Endodermal cell (in vitro differentiated cells): ENCODE measurements around the gene CACNB1. TPM values are rescaled to one million over a fixed set of nuclear protein-coding genes. Genes with fewer than 3 reads are reported as not detected.

ENCODE experiments used
- DNase-seq: peaks from one replicate; pipeline ENCODE4 v3.0.0-alpha.2; 2017
- H3K27ac ChIP-seq: 2 replicates; pipeline ENCODE4 v1.5.1; 2013; ENCODE audit warnings: mild to moderate bottlenecking, low read depth, low read length, moderate library complexity
- H3K27me3 ChIP-seq: 2 replicates; pipeline ENCODE4 v1.6.1; 2013; ENCODE audit warnings: mild to moderate bottlenecking, low read length, moderate library complexity; ENCODE audit not compliant: insufficient read depth, control insufficient read depth, poor library complexity, severe bottlenecking
- H3K36me3 ChIP-seq: 2 replicates; pipeline ENCODE4 v1.7.0; 2013; ENCODE audit warnings: mild to moderate bottlenecking, low read length, moderate library complexity; ENCODE audit not compliant: control insufficient read depth, insufficient read depth
- H3K4me1 ChIP-seq: one replicate; pipeline ENCODE4 v1.7.0; 2013; ENCODE audit warnings: low read length; ENCODE audit not compliant: control insufficient read depth, insufficient read depth
- H3K4me3 ChIP-seq: 2 replicates; pipeline ENCODE4 v1.5.1; 2013; ENCODE audit warnings: mild to moderate bottlenecking, low read length, moderate library complexity
- H3K9ac ChIP-seq: 2 replicates; pipeline ENCODE4 v1.6.1; 2013; ENCODE audit warnings: mild to moderate bottlenecking, low read length, moderate library complexity; ENCODE audit not compliant: poor library complexity, severe bottlenecking; ENCODE audit errors: extremely low read depth
- H3K9me3 ChIP-seq: 2 replicates; pipeline ENCODE4 v1.6.1; 2013; ENCODE audit warnings: mild to moderate bottlenecking, low read length, moderate library complexity; ENCODE audit not compliant: control insufficient read depth
- H3K27ac Mint-ChIP-seq: 2 replicates; pipeline ENCODE4 v1.8.0; 2020; ENCODE audit warnings: mixed read lengths
- H3K27me3 Mint-ChIP-seq: 2 replicates; pipeline ENCODE4 v1.8.0; 2021; ENCODE audit warnings: mild to moderate bottlenecking, mixed read lengths; ENCODE audit not compliant: insufficient read depth
- H3K36me3 Mint-ChIP-seq: 2 replicates; pipeline ENCODE4 v1.8.0; 2020; ENCODE audit warnings: low read depth, mixed read lengths
- H3K4me1 Mint-ChIP-seq: 2 replicates; pipeline ENCODE4 v1.8.0; 2020; ENCODE audit warnings: mixed read lengths
- H3K4me3 Mint-ChIP-seq: 2 replicates; pipeline ENCODE4 v1.8.0; 2020; ENCODE audit warnings: mild to moderate bottlenecking, moderate library complexity, mixed read lengths
- H3K9me3 Mint-ChIP-seq: 2 replicates; pipeline ENCODE4 v1.8.0; 2020; ENCODE audit warnings: mild to moderate bottlenecking, mixed read lengths
- CTCF ChIP-seq: fragments of 200-600 bp; sonication (generic); conservative IDR thresholded peaks from 2 replicates; pipeline ENCODE4 v1.5.0; 2021; ENCODE audit warnings: antibody characterized with exemption, mild to moderate bottlenecking
- WGBS, 2 experiments: methylation state at CpG; one replicate each; pipeline versions ENCODE4 v1.1.5 to v1.1.7; 2013; ENCODE audit warnings: missing lambda C conversion rate in 2 of 2, mixed read lengths in 1 of 2; ENCODE audit not compliant: insufficient coverage in 1 of 2, insufficient read length in 1 of 2; 5-methylcytosine and 5-hydroxymethylcytosine counted together
- total RNA-seq, 2 donors: library from RNA; stranded (reverse); fragmentation: NEBNext Ultra II Directional in 1 of 2; extraction: Animal tissue kit (Norgen Biotek cat#: 25700) in 1 of 2; gene quantifications; 2 replicates in 1 of 2; 3 replicates in 1 of 2; pipeline ENCODE4 v1.2.1, GENCODE V29; 2021

The CACNB1 gene
- total RNA-seq, 2 donors from 2014 or later: 12.2 to 13.2 TPM

- H3K4me3 ChIP-seq: no peak overlapping the region
- H3K27ac ChIP-seq: no peak overlapping the region
- H3K36me3 ChIP-seq: no peaks in the 10 kb centered on the region
- Mint-ChIP-seq H3K27me3 (peaks cover 73% of the 10 kb centered on the region), H3K27ac (no peak overlapping the region), H3K4me3 (no peak overlapping the region), H3K4me1 (no peaks in the 10 kb centered on the region), H3K36me3 (no peaks in the 10 kb centered on the region), H3K9me3 (no peaks in the 10 kb centered on the region)
- 22 to 42% methylated on average over 8 to 24 of the region's 24 CpGs for WGBS, 2 experiments
- H3K27me3 ChIP-seq: peaks cover 59% of the 10 kb centered on the region
- no peak overlapping the region for H3K9ac ChIP-seq
- no peak for TF ChIP-seq CTCF
- peak; percentile 69 for DNase-seq
- H3K4me1 ChIP-seq: no peaks in the 10 kb centered on the region
- H3K9me3 ChIP-seq: no peaks in the 10 kb centered on the region
These were observed 20.4 kb upstream of the CACNB1 start for GRCh38 chr17:39217734-39218369.

- Mint-ChIP-seq H3K27me3 (peaks cover 69% of the 10 kb centered on the region), H3K9me3 (no peaks in the 10 kb centered on the region), H3K4me3 (no peak overlapping the region), H3K36me3 (no peaks in the 10 kb centered on the region), H3K4me1 (peaks cover 4% of the 10 kb centered on the region), H3K27ac (no peak overlapping the region)
- Histone ChIP-seq H3K9me3 (no peaks in the 10 kb centered on the region), H3K9ac (no peak overlapping the region), H3K4me1 (peaks cover 2% of the 10 kb centered on the region), H3K36me3 (no peaks in the 10 kb centered on the region), H3K4me3 (no peak overlapping the region), H3K27me3 (peaks cover 50% of the 10 kb centered on the region), H3K27ac (no peak overlapping the region)
- peak; percentile 79 for DNase-seq
- 88 to 91% methylated on average over 6 to 9 of the region's 9 CpGs for WGBS, 2 experiments
- TF ChIP-seq CTCF: no peak
These were observed 16.4 kb upstream of the CACNB1 start for GRCh38 chr17:39213852-39214251.

GRCh38 chr17:39212841-39213480, 15.5 kb upstream of the CACNB1 start:
- TF ChIP-seq CTCF: peak; percentile 23
- Mint-ChIP-seq H3K9me3 (no peaks in the 10 kb centered on the region), H3K4me1 (peaks cover 6% of the 10 kb centered on the region), H3K27ac (no peak overlapping the region), H3K36me3 (no peaks in the 10 kb centered on the region), H3K27me3 (peaks cover 62% of the 10 kb centered on the region), H3K4me3 (no peak overlapping the region)
- H3K9ac ChIP-seq: no peak overlapping the region
- no peaks in the 10 kb centered on the region for H3K36me3 ChIP-seq
- H3K27ac ChIP-seq: no peak overlapping the region
- H3K4me1 ChIP-seq: peaks cover 4% of the 10 kb centered on the region
- peaks cover 41% of the 10 kb centered on the region for H3K27me3 ChIP-seq
- no peaks in the 10 kb centered on the region for H3K9me3 ChIP-seq
- peak; percentile 76 for DNase-seq
- H3K4me3 ChIP-seq: no peak overlapping the region
- 78 to 82% methylated on average over 13 to 16 of the region's 16 CpGs for whole genome bisulfite sequencing, 2 experiments
